Measurements from ENCODE around the gene HLA-DQB1.

DNA sequence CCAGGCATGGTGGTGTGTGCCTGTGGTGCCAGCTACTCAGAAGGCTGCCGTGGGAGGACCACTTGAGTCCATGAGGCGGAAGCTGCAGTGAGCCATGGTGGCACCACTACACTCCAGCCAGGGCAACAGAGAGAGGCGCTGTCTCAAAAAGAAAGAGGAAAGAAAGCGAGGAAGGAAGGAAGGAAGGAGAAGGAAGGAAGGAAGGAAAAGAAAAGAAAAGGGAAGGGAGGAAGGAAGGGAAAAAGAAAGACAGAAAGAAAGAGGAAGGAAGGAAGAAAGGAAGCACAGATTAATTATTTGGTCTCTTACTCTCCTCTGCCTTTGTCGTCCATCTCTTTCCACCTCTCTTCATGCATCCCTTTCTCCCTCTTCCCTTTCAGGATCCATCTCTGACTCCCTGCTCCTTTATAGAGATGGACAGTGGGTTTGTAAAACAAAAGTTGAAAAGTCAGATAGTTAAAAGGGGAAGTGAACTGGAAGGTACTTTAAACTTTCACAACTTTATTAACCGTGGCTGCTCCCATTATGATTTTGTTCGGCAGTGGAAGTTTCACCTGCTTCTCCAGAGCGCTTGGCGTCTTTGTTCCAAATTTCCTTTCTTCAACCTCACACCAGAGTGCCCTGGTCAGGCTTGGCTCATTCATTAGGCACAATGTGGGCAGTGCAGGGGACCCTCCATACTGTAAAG lies 27.8 kb downstream of the HLA-DQB1 start:
- TF ChIP-seq, protein P1, sequence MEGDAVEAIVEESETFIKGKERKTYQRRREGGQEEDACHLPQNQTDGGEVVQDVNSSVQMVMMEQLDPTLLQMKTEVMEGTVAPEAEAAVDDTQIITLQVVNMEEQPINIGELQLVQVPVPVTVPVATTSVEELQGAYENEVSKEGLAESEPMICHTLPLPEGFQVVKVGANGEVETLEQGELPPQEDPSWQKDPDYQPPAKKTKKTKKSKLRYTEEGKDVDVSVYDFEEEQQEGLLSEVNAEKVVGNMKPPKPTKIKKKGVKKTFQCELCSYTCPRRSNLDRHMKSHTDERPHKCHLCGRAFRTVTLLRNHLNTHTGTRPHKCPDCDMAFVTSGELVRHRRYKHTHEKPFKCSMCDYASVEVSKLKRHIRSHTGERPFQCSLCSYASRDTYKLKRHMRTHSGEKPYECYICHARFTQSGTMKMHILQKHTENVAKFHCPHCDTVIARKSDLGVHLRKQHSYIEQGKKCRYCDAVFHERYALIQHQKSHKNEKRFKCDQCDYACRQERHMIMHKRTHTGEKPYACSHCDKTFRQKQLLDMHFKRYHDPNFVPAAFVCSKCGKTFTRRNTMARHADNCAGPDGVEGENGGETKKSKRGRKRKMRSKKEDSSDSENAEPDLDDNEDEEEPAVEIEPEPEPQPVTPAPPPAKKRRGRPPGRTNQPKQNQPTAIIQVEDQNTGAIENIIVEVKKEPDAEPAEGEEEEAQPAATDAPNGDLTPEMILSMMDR (conservative IDR thresholded peaks at IDR 0.05 in 1 of 2, IDR thresholded peaks at IDR 0.05 in 1 of 2; ENCODE audit: low read depth in 1 of 2, low read length in 2 of 2) = no peak
- TF ChIP-seq EZH2 (IDR thresholded peaks at IDR 0.05; ENCODE audit: low read length, missing control alignments) = no peak

Measured in fibroblast of lung (primary cell).